Activated CD4-positive, alpha-beta T cell treated with anti-CD3 and anti-CD28 coated beads, Interleukin-2, Interleukin-4, amounts not matched to agents 100 ng/mL and 50 ng/mL, durations not matched to agents 16 hours and 8 hours (primary cell): ENCODE results near the gene DCTN1.

ENCODE experiments used
- DNase-seq: peaks from one replicate; pipeline ENCODE4 v3.0.0-alpha.2; 2020; ENCODE audit warnings: low spot score

Gene DCTN1

GRCh38 chr2:74413001-74413698 lies 33.0 kb upstream of the DCTN1 start:
- no peak for DNase-seq

- no peak for DNase-seq
Measured at GRCh38 chr2:74407682-74408081, 27.6 kb upstream of the DCTN1 start.

GRCh38 chr2:74406035-74406434 lies 25.9 kb upstream of the DCTN1 start:
- no peak for DNase-seq

- DNase-seq, result no peak
Measured at GRCh38 chr2:74401891-74402290, 21.8 kb upstream of the DCTN1 start.

GRCh38 chr2:74399785-74400184 lies 19.7 kb upstream of the DCTN1 start:
- DNase-seq, result peak; percentile 30

- DNase-seq, result no peak
Measured at GRCh38 chr2:74396149-74396548, 16.0 kb upstream of the DCTN1 start.

GRCh38 chr2:74393525-74393924 lies 13.4 kb upstream of the DCTN1 start:
- no peak for DNase-seq

- DNase-seq, result no peak
Measured at GRCh38 chr2:74392449-74392743, 12.3 kb upstream of the DCTN1 start.

- peak; percentile 95 for DNase-seq
Measured at GRCh38 chr2:74391580-74392448, 11.7 kb upstream of the DCTN1 start.

GRCh38 chr2:74391209-74391579 lies 11.1 kb upstream of the DCTN1 start:
- DNase-seq, result peak; percentile 9

- DNase-seq, result no peak
Measured at GRCh38 chr2:74390606-74391005, 10.5 kb upstream of the DCTN1 start.

GRCh38 chr2:74387346-74387745 lies 7.2 kb upstream of the DCTN1 start:
- DNase-seq, result peak; percentile 52

GRCh38 chr2:74385396-74385795 lies 5.3 kb upstream of the DCTN1 start:
- no peak for DNase-seq

GRCh38 chr2:74384051-74384450 lies 3.9 kb upstream of the DCTN1 start:
- no peak for DNase-seq

GRCh38 chr2:74383254-74383653 lies 3.1 kb upstream of the DCTN1 start:
- DNase-seq, result no peak

- no peak for DNase-seq
Measured at GRCh38 chr2:74381751-74382150, 1.6 kb upstream of the DCTN1 start.

GRCh38 chr2:74378007-74378406 lies 2.1 kb downstream of the DCTN1 start:
- no peak for DNase-seq

GRCh38 chr2:74375838-74376237 lies 4.3 kb downstream of the DCTN1 start:
- no peak for DNase-seq

GRCh38 chr2:74374509-74375205 lies 5.5 kb downstream of the DCTN1 start:
- DNase-seq, result no peak

GRCh38 chr2:74373985-74374384 lies 6.1 kb downstream of the DCTN1 start:
- DNase-seq, result no peak

- no peak for DNase-seq
Measured at GRCh38 chr2:74373221-74373676, 6.9 kb downstream of the DCTN1 start.

GRCh38 chr2:74372674-74373073 lies 7.4 kb downstream of the DCTN1 start:
- no peak for DNase-seq

GRCh38 chr2:74371421-74371820 lies 8.7 kb downstream of the DCTN1 start:
- DNase-seq, result no peak
